ENCODE measurements around the gene HOXB2. TPM values are rescaled to one million over a fixed set of nuclear protein-coding genes. Genes with fewer than 3 reads are reported as not detected.

Gene HOXB2
- total RNA-seq, 2 experiments from 2014 or later: 4.8 to 4.9 TPM

GRCh38 chr17:48546137-48546923, 1.4 kb upstream of the HOXB2 start:
- Mint-ChIP-seq H3K27me3 (peaks cover 57% of the 10 kb centered on the region), H3K4me3 (peak overlapping the region; percentile 49), H3K27ac (peak overlapping the region; percentile 79), H3K36me3 (ENCODE audit: low read depth) (no peaks in the 10 kb centered on the region), H3K9me3 (no peaks in the 10 kb centered on the region), H3K4me1 (ENCODE audit: low read depth) (peaks cover 48% of the 10 kb centered on the region)
- ATAC-seq (ENCODE audit: poor library complexity): no peak
- Histone ChIP-seq H3K4me1 (ENCODE audit: insufficient read depth, low read length) (peaks cover 61% of the 10 kb centered on the region), H3K9me3 (ENCODE audit: control insufficient read depth in 1 of 2, insufficient read depth in 1 of 2, low read length in 2 of 2) (no peaks in the 10 kb centered on the region), H3K4me3 (ENCODE audit: low read length) (peak overlapping the region; percentile 21), H3K27ac (ENCODE audit: low read depth in 1 of 2, low read length in 2 of 2) (peak overlapping the region in 1 of 2 donors; percentile 77), H3K27me3 (ENCODE audit: control insufficient read depth in 1 of 2, insufficient read depth in 2 of 2, low read length in 2 of 2) (no peaks in the 10 kb centered on the region), H3K36me3 (ENCODE audit: insufficient read depth, low read length) (no peaks in the 10 kb centered on the region)
- DNase-seq: no peak
- TF ChIP-seq, protein P1, sequence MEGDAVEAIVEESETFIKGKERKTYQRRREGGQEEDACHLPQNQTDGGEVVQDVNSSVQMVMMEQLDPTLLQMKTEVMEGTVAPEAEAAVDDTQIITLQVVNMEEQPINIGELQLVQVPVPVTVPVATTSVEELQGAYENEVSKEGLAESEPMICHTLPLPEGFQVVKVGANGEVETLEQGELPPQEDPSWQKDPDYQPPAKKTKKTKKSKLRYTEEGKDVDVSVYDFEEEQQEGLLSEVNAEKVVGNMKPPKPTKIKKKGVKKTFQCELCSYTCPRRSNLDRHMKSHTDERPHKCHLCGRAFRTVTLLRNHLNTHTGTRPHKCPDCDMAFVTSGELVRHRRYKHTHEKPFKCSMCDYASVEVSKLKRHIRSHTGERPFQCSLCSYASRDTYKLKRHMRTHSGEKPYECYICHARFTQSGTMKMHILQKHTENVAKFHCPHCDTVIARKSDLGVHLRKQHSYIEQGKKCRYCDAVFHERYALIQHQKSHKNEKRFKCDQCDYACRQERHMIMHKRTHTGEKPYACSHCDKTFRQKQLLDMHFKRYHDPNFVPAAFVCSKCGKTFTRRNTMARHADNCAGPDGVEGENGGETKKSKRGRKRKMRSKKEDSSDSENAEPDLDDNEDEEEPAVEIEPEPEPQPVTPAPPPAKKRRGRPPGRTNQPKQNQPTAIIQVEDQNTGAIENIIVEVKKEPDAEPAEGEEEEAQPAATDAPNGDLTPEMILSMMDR (IDR thresholded peaks at IDR 0.05): no peak
- CTCF ChIA-PET: interaction anchor here (1.6 kb wide), 1 partner anchor 53 kb away, joined by 8 read pairs; no protein-coding TSS in a partner anchor
- POLR2A ChIA-PET: interaction anchor here (1.0 kb wide), 1 partner anchor 9 kb away, joined by 7 read pairs; no protein-coding TSS in a partner anchor
- intact Hi-C loops (cut with DNase I, micrococcal nuclease): no loop called here

GRCh38 chr17:48545539-48545938, 630 bp upstream of the HOXB2 start:
- H3K4me1 Mint-ChIP-seq (ENCODE audit: low read depth): peaks cover 53% of the 10 kb centered on the region
- Histone ChIP-seq H3K36me3 (ENCODE audit: insufficient read depth, low read length) (no peaks in the 10 kb centered on the region), H3K4me1 (ENCODE audit: insufficient read depth, low read length) (peaks cover 67% of the 10 kb centered on the region), H3K9me3 (ENCODE audit: control insufficient read depth in 1 of 2, insufficient read depth in 1 of 2, low read length in 2 of 2) (no peaks in the 10 kb centered on the region), H3K27ac (ENCODE audit: low read depth in 1 of 2, low read length in 2 of 2) (peak overlapping the region in 1 of 2 donors; percentile 77), H3K4me3 (ENCODE audit: low read length) (peak overlapping the region; percentile 88), H3K27me3 (ENCODE audit: control insufficient read depth in 1 of 2, insufficient read depth in 2 of 2, low read length in 2 of 2) (no peaks in the 10 kb centered on the region)
- TF ChIP-seq, protein P1 (IDR thresholded peaks at IDR 0.05): no peak
- no peak overlapping the region for H3K27ac Mint-ChIP-seq
- ChIA-PET POLR2A (no interaction called here), CTCF (no interaction called here)
- peak overlapping the region; percentile 91 for H3K4me3 Mint-ChIP-seq
- intact Hi-C loops (cut with DNase I, micrococcal nuclease): no loop called here
- H3K9me3 Mint-ChIP-seq: no peaks in the 10 kb centered on the region
- DNase-seq: no peak
- ATAC-seq (ENCODE audit: poor library complexity): no peak
- H3K36me3 Mint-ChIP-seq (ENCODE audit: low read depth): no peaks in the 10 kb centered on the region
- H3K27me3 Mint-ChIP-seq: peaks cover 63% of the 10 kb centered on the region

DNA sequence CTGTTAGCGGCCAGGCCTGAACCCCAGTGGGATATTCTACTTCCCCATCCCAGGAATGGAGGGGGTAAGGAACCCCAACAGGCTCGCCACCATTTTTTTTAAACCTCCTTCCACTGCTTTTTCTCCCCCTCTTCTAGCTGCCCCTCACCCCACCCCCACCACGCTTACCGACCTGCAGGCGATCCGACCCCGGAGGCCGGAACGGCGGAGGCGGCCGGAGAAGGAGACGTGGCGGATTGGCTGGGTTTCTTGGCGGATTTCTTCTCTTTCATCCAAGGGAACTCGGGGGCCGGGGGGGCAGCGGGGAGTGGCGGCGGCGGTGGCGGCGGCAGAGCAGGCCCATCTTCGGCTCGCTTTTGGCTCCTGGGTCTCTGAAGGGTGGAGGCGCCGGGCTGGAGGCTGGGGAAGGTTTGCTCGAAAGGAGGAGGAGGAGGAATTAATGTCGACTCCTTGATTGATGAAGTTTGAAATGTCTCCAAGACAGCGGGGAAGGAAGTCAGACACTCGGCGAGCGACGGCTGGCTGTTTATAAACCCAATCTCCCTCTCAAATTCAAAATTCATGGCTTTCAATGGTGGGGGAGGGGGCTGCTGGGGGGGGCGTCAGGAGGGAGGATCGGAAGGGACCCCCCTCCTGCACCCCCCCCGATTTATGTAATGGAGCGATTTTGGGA, 424 bp downstream of the HOXB2 start:
- H3K4me1 ChIP-seq (ENCODE audit: insufficient read depth, low read length): peaks cover 73% of the 10 kb centered on the region

More for the DNA sequence above, 424 bp downstream of the HOXB2 start:
- intact Hi-C loops (cut with DNase I, micrococcal nuclease): loop anchor here in 1 of 2 experiments (5.0 kb wide), 1 partner anchor 52 kb away; no protein-coding TSS in a partner anchor
- no peaks in the 10 kb centered on the region for H3K9me3 Mint-ChIP-seq
- Histone ChIP-seq H3K9me3 (ENCODE audit: control insufficient read depth in 1 of 2, insufficient read depth in 1 of 2, low read length in 2 of 2) (no peaks in the 10 kb centered on the region), H3K4me3 (ENCODE audit: low read length) (peak overlapping the region; percentile 88), H3K27ac (ENCODE audit: low read depth in 1 of 2, low read length in 2 of 2) (peak overlapping the region; percentile 71 to 77), H3K36me3 (ENCODE audit: insufficient read depth, low read length) (no peaks in the 10 kb centered on the region), H3K27me3 (ENCODE audit: control insufficient read depth in 1 of 2, insufficient read depth in 2 of 2, low read length in 2 of 2) (no peaks in the 10 kb centered on the region)
- DNase-seq (peak in 11 of 14 experiments; percentile 20 to 68 (median 44)), ATAC-seq (ENCODE audit: poor library complexity) (no peak)
- H3K4me1 Mint-ChIP-seq (ENCODE audit: low read depth): peaks cover 59% of the 10 kb centered on the region
- CTCF ChIA-PET: no interaction called here
- POLR2A ChIA-PET: interaction anchor here (0.6 kb wide), 1 partner anchor 39 kb away, joined by 3 read pairs; no protein-coding TSS in a partner anchor
- H3K27ac Mint-ChIP-seq: peak overlapping the region; percentile 80
- TF ChIP-seq, protein P1 (IDR thresholded peaks at IDR 0.05): no peak
- H3K27me3 Mint-ChIP-seq: peaks cover 72% of the 10 kb centered on the region
- H3K36me3 Mint-ChIP-seq (ENCODE audit: low read depth): no peaks in the 10 kb centered on the region
- peak overlapping the region; percentile 91 for H3K4me3 Mint-ChIP-seq

All from CD4-positive, alpha-beta T cell (primary cell).